ENCODE measurements around the gene MTREX. TPM values are rescaled to one million over a fixed set of nuclear protein-coding genes. Genes with fewer than 3 reads are reported as not detected.

MTREX gene
- total RNA-seq, 1 donor from 2014 or later, result 68.0 TPM

DNA sequence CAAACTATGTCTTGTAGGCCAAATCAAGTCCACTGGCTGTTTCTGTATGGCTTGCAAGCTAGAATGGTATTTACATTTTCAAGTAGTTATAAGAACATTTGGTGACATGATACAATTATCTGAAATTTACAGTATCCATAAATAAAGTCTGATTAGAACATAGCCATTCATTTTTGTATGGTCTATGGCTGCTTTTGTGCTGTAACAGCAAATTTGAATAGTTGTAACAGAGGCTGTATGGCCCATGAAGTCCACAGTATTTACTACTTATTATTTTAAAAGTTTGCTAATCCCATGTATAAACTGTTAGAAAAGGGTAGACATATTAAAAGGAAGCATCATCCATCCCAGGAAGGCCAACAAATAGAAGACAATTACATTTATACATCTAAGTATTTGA, 18.0 kb upstream of the MTREX start:
- no peak overlapping the region for H3K27ac ChIP-seq
- intact Hi-C loops (cut with DNase I), result no loop called here
- no peaks in the 10 kb centered on the region for H3K9me3 ChIP-seq
- TF ChIP-seq, protein P1, sequence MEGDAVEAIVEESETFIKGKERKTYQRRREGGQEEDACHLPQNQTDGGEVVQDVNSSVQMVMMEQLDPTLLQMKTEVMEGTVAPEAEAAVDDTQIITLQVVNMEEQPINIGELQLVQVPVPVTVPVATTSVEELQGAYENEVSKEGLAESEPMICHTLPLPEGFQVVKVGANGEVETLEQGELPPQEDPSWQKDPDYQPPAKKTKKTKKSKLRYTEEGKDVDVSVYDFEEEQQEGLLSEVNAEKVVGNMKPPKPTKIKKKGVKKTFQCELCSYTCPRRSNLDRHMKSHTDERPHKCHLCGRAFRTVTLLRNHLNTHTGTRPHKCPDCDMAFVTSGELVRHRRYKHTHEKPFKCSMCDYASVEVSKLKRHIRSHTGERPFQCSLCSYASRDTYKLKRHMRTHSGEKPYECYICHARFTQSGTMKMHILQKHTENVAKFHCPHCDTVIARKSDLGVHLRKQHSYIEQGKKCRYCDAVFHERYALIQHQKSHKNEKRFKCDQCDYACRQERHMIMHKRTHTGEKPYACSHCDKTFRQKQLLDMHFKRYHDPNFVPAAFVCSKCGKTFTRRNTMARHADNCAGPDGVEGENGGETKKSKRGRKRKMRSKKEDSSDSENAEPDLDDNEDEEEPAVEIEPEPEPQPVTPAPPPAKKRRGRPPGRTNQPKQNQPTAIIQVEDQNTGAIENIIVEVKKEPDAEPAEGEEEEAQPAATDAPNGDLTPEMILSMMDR (IDR thresholded peaks at IDR 0.05), result no peak
- TF ChIP-seq POLR2A (IDR thresholded peaks at IDR 0.05), result no peak
- no peak for DNase-seq (ENCODE audit: extremely low spot score in 2 of 2)
- no peaks in the 10 kb centered on the region for H3K27me3 ChIP-seq
- no peak overlapping the region for H3K4me3 ChIP-seq
- H3K4me1 ChIP-seq, result no peaks in the 10 kb centered on the region
- H3K36me3 ChIP-seq, result peaks cover 7 to 82% of the 10 kb centered on the region in 2 donors

DNA sequence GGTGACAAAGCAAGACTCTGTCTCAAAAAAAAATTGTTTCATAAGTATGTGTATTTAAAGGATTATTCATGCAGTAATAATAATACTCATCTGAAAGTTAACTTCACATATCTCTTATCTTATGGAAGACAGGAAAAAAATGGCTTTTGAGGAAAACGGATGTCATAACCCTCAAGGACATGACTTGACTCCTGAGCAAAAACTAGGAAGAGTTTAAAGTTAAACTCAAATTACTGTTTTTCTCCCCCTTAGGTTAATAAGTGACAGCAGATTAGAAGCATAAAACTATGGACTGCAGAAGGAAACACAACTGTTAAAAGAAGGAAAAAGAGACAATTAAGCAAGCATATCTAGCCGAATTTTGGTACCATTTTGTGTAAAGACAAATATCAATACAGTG, 16.8 kb upstream of the MTREX start:
- H3K27me3 ChIP-seq, result no peaks in the 10 kb centered on the region
- H3K4me3 ChIP-seq, result no peak overlapping the region
- no peaks in the 10 kb centered on the region for H3K4me1 ChIP-seq
- intact Hi-C loops (cut with DNase I), result no loop called here
- no peaks in the 10 kb centered on the region for H3K9me3 ChIP-seq
- DNase-seq (ENCODE audit: extremely low spot score in 2 of 2), result no peak
- peaks cover 7 to 80% of the 10 kb centered on the region in 2 donors for H3K36me3 ChIP-seq
- TF ChIP-seq, protein P1 (IDR thresholded peaks at IDR 0.05), result no peak
- TF ChIP-seq POLR2A (IDR thresholded peaks at IDR 0.05), result no peak
- no peak overlapping the region for H3K27ac ChIP-seq

DNA sequence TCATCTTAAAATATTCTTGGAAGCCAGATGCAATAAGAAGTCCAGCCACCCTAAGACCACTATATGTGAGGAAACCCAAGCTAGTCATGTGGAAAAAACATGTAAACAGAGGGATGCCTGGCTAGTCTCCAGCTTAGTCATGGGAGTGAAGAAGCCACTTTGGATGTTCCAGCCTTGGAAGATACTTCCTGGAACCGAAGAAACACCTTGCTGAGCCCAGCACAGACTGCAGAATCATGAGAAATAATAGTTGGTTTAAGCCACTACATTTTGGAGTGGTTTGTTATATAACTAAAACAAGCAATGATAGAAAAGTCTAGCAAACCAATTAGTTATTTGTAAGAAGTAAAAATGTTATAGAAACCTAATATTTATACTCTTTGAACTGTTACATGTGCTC, 12.9 kb upstream of the MTREX start:
- TF ChIP-seq POLR2AphosphoS5 (IDR thresholded peaks at IDR 0.05; ENCODE audit: insufficient read depth in 1 of 2, low read depth in 1 of 2), result no peak
- no peak for TF ChIP-seq POLR2A (IDR thresholded peaks at IDR 0.05)
- TF ChIP-seq, protein P1 (IDR thresholded peaks at IDR 0.05), result no peak
- H3K36me3 ChIP-seq, result peaks cover 0 to 51% of the 10 kb centered on the region in 2 donors
- H3K27me3 ChIP-seq, result no peaks in the 10 kb centered on the region
- DNase-seq (ENCODE audit: extremely low spot score in 2 of 2), result no peak
- intact Hi-C loops (cut with DNase I), result loop anchor here (1.0 kb wide), 1 partner anchor 23 kb away; no protein-coding TSS in a partner anchor
- H3K9me3 ChIP-seq, result no peaks in the 10 kb centered on the region
- H3K4me3 ChIP-seq, result no peak overlapping the region
- no peak overlapping the region for H3K27ac ChIP-seq
- H3K4me1 ChIP-seq, result no peaks in the 10 kb centered on the region

GRCh38 chr5:55300890-55301289, 6.9 kb upstream of the MTREX start:
- Histone ChIP-seq H3K4me1 (peaks cover 29% of the 10 kb centered on the region), H3K9me3 (peaks cover 4% of the 10 kb centered on the region), H3K36me3 (peaks cover 0 to 11% of the 10 kb centered on the region in 2 donors), H3K4me3 (no peak overlapping the region), H3K27me3 (no peaks in the 10 kb centered on the region), H3K27ac (no peak overlapping the region)
- TF ChIP-seq, protein P1 (IDR thresholded peaks at IDR 0.05), result no peak
- no peak for TF ChIP-seq POLR2AphosphoS5 (IDR thresholded peaks at IDR 0.05; ENCODE audit: insufficient read depth in 1 of 2, low read depth in 1 of 2)
- no peak for TF ChIP-seq POLR2A (IDR thresholded peaks at IDR 0.05)
- DNase-seq (ENCODE audit: extremely low spot score in 2 of 2), result no peak
- intact Hi-C loops (cut with DNase I), result no loop called here

- no peak overlapping the region for H3K27ac ChIP-seq
- H3K27me3 ChIP-seq, result no peaks in the 10 kb centered on the region
- peaks cover 40% of the 10 kb centered on the region for H3K4me1 ChIP-seq
- peaks cover 4% of the 10 kb centered on the region for H3K9me3 ChIP-seq
- peaks cover 0 to 8% of the 10 kb centered on the region in 2 donors for H3K36me3 ChIP-seq
- no peak overlapping the region for H3K4me3 ChIP-seq
- DNase-seq (ENCODE audit: extremely low spot score in 2 of 2), result no peak
- TF ChIP-seq, protein P1 (IDR thresholded peaks at IDR 0.05), result no peak
- no peak for TF ChIP-seq POLR2AphosphoS5 (IDR thresholded peaks at IDR 0.05; ENCODE audit: insufficient read depth in 1 of 2, low read depth in 1 of 2)
- intact Hi-C loops (cut with DNase I), result no loop called here
These were observed 4.5 kb upstream of the MTREX start for GRCh38 chr5:55303238-55303690.

Data from vagina (tissue), 2 donors.